ENCODE data around the gene LUC7L. TPM values are rescaled to one million over a fixed set of nuclear protein-coding genes. Genes with fewer than 3 reads are reported as not detected.
"Not testable (repeated sequence)": the region's sequence is repeated elsewhere in the genome, so short reads cannot be mapped to it uniquely, and the experiment has no call there.

LUC7L gene
- polyA plus RNA-seq, 3 donors = 116 to 159 (median 151) TPM

DNA sequence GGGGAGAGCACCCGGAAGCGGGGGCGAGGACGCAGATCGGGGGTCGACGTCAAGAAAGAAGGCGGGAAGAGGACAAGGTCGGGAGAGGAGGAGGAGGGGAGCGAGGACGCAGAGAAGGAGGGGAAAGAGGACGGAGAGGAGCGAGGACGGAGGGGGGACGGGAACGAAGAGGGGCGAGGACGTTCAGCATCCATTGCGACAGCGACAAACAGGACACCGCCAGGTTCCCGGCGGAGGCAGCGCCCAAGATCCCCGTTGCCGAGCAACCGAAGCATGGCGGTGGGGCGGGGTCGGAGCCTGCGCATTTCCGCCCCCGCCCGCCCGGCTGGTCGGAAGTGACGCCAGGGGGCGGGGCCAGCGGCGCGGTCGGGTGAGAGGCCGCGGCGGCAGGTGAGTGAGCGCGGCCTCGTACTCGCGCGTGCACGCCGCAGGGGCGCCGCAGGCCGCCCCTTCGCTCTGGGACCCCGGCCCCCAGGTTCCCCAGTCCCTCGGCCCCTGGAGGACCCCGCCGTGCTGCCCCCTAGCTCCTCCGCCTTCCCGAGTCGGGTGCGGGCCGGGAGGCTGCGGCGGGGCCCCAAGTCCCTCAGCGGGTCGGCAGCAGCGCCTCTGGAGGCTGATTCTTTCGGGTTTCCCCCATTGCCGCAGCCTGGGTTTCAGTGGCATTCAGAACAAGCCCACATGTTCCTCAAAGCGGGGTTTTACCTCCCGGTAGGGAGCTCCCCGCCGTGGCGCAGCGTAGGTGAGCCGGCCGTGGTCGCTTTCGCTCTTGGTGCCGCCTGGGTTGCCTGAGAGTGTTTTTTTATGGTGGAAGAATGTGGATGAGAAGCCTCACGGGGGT, 5.4 kb upstream of the LUC7L start, which contains the start of gene FAM234A:
Gene FAM234A (plus strand): TSS at position 354 of the 838 bp plus-strand sequence. CDS start 19,593 bp downstream, outside the sequence.
- DNase-seq = peak; percentile 93

DNA sequence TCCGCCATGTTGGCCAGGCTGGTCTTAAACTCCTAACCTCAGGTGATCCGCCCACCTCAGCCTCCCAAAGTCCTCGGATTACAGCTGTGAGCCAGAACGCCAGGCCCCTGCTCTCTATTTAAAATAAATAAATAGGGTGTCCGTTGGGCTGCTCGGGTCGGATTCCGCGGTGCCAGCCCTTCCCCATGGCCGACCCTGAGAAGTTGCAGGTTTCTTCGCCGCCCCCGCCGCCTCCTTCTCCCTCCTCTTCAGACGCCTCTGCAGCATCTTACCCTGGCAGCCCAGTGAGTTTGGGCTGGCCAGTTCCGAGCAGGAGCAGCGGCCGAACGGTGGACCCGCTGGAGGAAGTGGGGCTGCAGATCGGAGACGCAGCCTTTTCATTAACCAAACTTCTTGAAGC, 1.7 kb upstream of the LUC7L start:
- no peak for DNase-seq

DNA sequence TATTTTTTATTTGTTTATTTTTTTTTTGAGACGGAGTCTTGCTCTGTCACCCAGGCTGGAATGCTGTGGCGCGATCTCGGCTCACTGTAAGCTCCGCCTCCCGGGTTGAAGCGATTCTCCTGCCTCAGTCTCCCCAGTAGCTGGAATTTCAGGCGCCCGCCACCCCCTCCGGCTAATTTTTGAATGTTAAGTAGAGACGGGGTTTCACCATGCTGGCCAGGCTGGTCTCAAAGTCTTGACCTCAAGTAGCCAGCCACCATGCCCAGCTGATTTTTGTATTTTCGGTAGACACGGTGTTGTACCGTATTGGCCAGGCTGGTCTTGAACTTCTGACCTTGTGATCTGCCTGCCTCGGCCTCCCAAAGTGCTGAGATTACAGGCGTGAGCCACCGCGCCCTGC, 1.1 kb upstream of the LUC7L start:
- not testable (repeated sequence) for DNase-seq

DNA sequence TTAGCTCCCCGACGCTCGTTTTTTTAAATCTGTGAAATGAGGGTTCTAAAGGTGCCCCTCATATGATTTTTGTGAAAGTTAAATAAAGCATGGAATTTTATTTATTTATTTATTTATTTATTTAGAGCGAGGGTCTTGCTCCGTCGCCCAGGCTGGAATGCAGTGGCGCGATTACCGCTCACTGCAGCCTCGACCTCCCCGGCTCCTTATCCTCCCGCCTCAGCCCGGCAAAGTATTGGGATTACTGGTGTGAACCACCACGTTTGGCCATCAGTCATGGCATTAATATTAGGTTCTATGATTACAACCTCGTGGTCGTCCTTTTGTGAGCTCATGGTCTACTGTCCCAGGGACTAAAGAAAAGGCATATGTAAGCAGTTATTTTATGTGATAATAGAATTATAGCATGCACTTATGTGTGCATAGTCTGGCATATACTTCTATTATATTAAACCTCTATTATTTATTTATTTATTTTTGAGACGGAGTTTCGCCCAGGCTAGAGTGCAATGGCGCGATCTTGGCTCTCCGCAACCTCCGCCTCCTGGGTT, 557 bp upstream of the LUC7L start:
- no peak for DNase-seq

DNA sequence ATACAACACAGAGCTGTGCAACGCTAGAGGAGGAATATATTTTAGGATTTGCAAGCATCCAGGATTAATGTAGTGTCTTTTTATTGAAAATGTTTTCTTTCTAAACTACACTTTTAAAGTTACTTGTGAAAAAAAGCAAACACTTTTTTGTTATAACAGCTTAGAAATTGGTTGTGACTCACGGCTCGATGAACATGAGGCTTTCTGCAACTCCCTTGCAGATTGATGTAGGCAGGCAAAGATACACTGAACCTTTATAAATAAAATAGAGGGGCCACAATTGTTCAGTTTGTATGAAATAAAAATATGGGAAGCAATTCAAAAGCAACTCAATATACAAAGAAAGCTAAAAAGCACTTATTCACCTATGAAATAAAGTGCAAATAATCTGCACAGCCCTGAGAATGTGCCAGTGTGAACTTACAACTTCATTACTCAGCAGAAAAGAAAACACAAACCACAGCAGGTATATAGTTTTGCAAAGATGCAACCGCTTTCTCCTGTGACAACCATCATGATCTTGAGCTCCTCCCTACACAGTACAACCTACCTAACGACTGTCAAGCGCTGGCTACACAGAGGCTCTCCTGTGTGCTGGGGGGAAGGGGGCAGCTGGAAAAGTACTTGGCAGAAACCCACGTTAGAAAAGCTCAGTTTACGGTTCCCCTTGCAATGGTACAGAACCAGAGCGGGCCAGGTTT, 948 bp downstream of the LUC7L start:
- DNase-seq = no peak

DNA sequence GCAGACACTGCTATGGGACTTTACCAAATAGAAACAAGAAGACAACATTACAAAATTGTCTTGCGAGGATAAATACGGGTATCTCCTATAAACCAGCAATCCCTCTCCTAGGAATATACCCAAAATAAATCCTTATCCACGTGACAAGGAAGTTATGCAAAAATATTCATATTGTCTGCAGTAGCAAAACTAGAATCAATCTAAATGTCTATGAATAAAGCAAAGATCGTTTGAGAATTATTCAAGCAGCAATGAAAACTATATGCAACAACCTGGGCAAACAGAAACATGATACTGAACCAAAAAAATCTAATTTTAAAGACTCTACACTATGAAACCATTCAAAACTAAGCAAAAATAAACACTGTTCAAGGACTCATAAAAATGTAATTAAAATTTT, 9.2 kb downstream of the LUC7L start:
- no peak for DNase-seq

DNA sequence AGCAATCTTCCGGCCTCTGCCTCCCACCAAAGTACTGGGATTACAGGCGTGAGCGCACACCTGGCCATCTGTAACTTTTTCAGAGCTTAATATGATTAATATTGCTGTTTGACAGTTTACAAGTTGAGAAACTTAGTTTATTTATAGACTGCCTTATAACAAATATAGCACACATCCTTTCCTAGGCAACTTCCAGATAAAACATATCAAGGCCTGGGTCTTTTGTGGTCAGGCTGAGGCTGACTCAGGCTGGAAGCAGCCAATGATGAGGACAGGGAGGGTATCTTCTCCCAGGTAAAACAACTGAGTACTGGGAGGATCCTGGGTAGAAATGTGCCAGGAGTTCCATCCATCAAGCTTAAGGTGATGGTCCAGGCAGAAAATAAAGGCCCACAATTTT, 16.2 kb downstream of the LUC7L start:
- DNase-seq = no peak

DNA sequence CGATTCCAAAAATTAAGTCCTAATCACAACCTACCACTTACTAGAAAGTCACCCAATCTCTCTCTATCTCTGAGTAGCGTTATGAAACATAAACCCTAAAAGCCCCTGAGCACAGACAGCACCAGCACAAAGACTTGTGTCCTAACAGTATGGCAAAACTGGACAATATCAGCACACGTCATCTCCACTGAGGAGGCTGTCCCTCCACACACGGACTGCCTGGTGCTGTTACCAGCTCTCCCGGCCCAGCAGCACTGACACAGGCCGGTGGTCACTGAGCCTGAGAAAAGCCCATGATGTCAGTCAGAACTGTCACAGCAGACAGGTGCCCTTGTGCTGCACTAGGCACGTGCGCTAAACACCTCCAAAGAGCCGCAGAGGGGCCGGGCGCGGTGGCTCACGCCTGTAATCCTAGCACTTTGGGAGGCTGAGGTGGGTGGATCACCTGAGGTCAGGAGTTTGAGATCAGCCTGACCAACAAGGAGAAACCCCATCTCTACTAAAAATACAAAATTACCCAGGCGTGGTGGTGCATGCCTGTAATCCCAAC, 17.5 kb downstream of the LUC7L start:
- DNase-seq = not testable (repeated sequence)

DNA sequence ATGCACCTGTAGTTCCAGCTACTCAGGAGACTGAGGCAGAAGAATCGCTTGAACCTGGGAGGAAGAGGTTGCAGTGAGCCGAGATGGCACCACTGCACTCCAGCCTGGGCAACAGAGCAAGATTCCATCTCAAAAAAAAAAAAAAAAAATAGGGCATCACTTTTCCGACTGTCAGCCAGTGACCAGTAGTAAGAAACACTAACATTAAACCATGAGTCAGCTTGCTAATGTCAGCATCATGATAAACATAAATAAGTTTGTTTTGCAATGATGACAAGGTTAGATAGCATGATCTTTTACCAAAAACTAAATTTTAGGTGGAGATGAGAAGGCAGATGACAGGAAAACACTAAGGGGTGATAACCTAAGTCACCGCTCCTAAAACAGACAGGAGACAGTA, 19.9 kb downstream of the LUC7L start:
- DNase-seq = not testable (repeated sequence)

DNA sequence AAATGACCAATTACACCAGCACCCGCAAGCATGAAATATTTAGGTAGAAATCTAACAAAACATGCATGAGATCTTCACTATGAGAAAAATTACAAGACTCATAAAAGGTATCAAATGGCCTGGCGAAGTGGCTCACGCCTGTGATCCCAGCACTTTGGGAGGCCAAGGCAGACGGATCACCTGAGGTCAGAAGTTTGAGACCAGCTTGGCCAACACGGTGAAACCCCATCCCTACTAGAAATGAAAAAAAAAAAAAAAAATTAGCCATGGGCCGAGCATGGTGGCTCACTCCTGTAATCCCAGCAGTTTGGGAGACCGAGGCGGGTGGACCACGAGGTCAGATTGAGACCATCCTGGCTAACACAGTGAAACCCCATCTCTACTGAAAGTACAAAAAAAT, 25.2 kb downstream of the LUC7L start:
- not testable (repeated sequence) for DNase-seq

DNA sequence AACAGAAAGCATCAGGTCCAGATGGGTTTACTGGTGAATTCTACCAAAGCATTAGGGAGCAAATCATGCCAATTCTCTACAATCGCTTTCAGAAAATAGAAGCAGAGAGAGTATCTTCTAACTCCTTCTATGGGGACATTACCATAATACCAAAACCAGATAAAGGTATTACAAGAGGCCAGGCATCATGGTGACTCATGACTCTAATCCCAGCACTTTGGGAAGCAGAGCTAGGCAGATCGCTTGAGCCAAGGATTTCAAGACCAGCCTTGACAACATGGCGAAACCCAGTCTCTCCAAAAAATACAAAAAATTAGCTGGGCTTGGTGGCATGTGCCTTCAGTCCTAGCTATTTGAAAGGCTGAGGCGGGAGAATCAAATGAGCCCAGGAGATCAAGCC, 26.0 kb downstream of the LUC7L start:
- DNase-seq = no peak

DNA sequence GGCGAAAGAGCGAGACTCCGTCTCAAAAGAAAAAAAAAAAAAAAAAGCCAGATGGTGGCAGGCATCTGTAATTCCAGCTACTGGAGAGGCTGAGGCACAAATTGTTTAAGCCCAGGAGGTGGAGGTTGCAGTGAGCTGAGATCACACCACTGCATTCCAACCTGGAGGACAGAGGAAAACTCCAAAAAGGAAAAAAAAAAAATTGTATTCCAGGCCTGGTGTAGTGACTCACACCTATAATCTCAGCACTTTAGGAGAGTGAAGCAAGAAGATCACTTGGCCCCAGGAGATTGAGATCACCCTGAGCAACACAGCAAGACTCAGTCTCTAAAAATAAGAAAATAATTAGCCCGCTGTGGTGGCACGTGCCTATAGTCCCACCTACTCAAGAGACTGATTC, 28.9 kb downstream of the LUC7L start:
- no peak for DNase-seq

DNA sequence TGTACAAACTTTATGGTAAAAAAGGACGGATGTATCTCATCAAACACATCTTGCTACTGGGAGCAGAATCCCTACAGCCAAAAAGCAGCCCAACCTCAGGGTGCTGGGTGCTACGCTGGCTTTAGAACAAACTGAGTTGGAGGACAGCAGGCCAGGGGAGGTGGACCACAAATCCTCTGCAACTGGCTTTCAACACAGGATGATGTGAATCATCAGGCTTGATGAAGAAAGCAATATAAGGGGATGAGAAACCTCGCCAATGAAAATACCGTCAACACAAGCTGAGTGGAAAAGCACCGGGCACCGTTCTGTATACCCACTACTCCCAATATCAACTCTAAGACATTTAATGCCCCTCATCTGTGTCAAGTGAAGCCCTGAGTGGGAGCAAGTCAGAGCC, 34.7 kb downstream of the LUC7L start:
- no peak for DNase-seq

DNA sequence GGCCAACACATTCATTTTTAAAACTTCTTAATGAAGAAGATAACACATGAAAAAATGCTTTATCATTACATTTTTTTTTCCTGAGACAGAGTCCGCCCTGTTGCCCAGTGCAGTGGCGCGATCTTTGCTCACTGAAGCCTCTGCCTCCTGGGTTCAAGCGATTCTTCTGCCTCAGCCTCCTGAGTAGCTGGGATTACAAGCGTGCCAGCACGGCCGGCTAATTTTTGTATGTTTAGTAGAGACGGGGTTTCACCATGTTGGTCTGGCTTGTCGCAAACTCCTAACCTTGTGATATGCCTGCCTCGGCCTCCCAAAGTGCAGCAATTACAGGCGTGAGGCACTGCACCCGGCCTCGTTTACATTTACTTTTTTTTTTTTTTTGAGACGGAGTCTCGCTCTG, 35.8 kb downstream of the LUC7L start:
- DNase-seq = no peak

DNA sequence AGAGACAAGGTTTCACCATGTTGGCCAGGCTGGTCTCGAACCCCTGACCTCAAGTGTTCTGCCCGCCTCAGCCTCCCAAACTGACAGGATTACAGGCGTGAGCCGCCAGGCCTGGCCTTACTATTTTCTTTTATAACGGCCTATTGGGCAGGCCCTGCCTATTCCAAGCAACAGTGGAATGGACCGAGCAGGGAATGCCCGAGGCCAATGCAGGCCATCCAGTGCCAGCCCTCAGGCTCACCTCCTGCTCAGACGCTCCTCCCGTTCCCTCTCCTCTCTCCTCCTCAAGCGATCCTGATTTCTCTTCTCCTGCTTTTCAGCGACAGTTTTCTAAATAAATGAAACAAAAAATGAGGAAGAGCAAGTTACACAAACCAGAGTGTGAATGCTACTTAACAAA, 36.6 kb downstream of the LUC7L start:
- no peak for DNase-seq

DNA sequence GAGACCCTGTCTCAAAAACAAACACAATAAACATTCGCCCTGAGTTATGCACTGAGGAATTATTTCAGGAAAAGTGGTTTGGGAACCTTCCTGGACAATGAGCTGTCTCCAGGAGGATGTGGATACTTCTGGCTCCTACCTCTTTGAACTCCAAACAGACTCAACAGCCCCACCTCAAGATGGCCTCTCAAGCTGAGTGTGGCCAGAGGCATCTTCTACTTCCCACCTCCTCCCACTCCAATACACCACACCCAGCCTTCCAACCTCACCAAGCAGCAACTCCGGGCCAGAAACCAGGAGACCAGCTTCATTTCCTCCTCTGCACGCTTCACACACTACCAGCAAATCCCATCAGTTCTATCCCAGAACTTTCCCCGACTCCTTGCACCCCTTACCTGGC, 37.4 kb downstream of the LUC7L start:
- DNase-seq = no peak

DNA sequence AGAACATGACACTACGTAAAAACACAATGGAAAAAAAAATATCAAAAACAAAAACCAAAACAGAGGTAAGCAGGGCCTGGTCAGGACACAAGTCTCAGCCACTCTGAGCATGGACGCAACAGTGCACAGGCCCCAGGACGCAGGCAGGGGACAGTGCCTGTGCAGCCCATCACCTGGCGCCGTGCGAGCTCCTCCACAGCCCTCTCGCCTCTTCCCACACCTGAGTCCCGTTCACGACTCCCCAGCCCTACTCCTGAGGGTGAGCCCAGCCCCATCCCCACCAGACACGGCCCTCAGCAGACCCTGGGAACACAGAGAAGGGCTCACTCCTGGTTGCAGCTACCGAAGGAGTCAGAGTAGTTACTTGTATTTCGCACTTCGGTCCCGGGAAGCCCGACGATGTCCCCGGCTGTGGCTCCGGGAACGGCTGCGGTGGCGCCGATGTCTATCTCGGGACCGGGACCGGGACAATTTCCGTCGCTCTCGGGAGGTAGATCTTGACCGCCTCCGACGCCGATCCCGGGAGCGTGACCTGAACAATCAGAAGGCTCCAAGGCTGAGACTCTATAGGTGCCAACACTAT, 39.6 kb downstream of the LUC7L start:
- no peak for DNase-seq

DNA sequence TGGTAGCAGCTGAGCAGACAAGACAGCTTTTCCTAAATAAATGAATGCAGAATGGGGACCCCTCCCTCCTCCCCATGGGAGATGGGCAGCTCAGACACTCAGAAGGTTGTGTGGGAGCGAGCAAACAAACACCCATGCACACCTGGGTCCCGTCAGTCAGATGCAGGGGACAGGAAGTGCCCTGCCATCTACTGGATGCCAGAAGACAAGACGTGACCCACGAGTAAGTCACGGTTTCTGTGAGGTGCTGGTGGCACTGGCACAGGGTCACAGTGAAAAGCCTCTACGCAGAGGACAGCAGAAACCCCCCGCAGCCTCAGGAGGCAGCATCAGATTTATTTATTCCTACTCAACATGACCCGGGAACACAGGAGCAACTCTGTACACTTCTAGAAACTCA, 40.6 kb downstream of the LUC7L start:
- DNase-seq = no peak

DNA sequence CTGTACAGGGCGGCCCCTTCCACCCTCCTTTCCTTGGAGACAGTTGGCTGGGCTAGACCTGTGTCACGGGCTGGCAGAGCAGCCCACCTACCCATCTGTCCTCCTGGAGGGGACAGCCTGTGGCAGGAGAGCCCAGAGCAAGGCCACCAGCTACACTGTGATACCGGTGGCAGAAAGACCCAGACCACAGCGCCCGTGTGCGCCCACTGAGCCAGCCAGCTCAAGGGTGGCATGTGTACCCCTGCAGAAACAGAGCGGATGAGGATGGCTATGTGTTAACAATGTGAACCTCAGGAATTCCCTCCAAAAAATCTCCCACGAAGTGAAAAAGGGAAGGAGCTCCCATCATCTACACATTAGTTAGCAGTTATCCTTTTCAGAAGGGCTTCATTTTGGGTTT, 41.9 kb downstream of the LUC7L start:
- no peak for DNase-seq

DNA sequence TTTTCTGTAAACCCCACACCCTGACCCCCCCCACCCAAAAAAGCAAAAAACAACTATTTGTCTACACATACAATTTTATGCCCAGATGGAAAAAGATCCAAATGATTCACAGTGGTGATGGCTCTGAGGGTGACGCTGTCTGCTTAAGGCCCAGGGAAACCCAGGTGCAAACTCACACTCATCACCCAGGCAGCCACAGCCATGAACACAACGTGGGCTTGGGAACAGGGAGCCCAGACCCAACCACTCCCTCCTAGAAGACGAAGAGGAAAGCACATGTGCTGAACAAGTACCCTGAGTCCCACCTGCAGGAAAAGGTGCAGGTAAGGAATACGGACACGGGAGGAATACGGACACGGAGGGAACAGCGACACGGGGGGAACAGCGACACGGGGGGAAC, 43.6 kb downstream of the LUC7L start:
- DNase-seq = no peak

DNA sequence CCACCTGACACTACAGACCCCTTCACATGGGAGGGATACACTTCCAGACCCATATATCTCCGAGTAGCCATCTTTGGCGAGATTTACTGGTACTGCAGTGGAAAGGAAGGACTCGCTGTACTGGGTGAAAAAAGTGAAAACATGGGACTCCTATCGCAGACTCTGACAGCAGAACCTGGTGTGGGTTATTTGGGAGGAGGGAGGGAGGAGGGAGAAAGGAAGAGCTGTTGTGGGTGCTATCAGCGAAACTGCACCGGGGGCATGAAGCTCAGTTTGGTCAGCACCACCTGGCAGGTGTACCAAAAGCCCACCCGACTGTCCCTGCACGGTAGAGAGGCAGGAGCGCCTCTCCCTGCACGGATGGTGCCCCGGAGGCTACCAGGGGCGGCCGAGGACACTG, 44.0 kb downstream of the LUC7L start:
- no peak for DNase-seq

DNA sequence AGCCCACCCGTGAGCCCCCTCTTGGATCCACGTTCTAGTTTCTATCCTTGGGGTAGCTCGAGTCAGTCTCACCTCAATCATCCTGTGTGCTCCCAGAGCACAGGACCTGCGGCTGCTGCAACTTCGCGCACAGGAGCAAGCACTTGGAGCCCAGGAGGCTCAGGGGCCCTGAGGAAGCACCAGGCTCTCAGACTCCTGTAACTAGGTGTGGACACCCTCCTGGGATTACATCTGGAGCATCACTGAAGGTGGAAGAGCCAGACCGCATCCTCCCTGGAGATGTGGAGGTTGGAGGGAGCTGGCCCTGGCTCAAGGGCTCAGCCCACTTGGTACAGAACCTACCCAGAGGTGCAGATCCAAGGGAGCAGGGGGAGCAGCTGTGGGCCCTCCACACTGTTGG, 46.2 kb downstream of the LUC7L start:
- no peak for DNase-seq
